Transverse colon (tissue), 3 donors: ENCODE measurements around the gene SSRP1.

Source experiments
- EP300 ChIP-seq: sonication (generic); formaldehyde crosslinking; IDR thresholded peaks from one replicate; pipeline ENCODE4 v1.6.1; 2017; ENCODE audit warnings: antibody characterized with exemption, low read depth
- POLR2A ChIP-seq: fragments of 450-650 bp; IDR thresholded peaks from one replicate; pipeline ENCODE4 v1.6.1; 2016; ENCODE audit warnings: antibody characterized with exemption, mild to moderate bottlenecking, moderate library complexity
- TF ChIP-seq, protein P1 (sequence below), 5 experiments: fragments of 200-600 bp in 3 of 5; fragments of 450-650 bp in 2 of 5; sonication (generic) in 3 of 5; IDR thresholded peaks; 1 replicate in 2 of 5; 2 replicates in 3 of 5; pipeline ENCODE4 v1.5.1; 2016 to 2017; ENCODE audit warnings: antibody characterized with exemption in 5 of 5, inconsistent platforms in 3 of 5, mild to moderate bottlenecking in 2 of 5, moderate library complexity in 1 of 5

DNA sequence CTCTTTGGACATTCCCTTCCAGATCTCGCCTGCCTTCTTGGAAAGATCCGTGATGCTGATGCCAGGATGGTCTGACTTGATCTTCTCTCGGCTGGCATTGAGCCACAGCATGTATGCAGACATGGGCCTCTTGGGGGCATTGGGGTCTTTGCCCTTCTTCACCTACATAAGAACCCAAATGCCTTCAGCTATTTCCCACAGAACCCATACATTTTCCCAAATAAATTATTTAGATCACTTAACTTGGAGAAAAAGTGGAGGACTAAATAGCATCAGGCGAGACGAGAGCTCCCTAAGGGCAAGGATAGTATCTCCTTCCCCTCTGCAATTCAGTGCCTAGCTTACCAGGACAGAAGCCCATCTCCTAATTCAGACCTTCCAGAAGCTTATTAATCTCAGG, 8.0 kb downstream of the SSRP1 start:
- TF ChIP-seq, protein P1, sequence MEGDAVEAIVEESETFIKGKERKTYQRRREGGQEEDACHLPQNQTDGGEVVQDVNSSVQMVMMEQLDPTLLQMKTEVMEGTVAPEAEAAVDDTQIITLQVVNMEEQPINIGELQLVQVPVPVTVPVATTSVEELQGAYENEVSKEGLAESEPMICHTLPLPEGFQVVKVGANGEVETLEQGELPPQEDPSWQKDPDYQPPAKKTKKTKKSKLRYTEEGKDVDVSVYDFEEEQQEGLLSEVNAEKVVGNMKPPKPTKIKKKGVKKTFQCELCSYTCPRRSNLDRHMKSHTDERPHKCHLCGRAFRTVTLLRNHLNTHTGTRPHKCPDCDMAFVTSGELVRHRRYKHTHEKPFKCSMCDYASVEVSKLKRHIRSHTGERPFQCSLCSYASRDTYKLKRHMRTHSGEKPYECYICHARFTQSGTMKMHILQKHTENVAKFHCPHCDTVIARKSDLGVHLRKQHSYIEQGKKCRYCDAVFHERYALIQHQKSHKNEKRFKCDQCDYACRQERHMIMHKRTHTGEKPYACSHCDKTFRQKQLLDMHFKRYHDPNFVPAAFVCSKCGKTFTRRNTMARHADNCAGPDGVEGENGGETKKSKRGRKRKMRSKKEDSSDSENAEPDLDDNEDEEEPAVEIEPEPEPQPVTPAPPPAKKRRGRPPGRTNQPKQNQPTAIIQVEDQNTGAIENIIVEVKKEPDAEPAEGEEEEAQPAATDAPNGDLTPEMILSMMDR (IDR thresholded peaks at IDR 0.05), result no peak
- TF ChIP-seq EP300 (no peak), POLR2A (no peak)
